LoVo (cell line): ENCODE measurements around the gene DUSP22.
"Not testable (repeated sequence)": the region's sequence is repeated elsewhere in the genome, so short reads cannot be mapped to it uniquely, and the experiment has no call there.

Source experiments
- DNase-seq: peaks from one replicate; pipeline ENCODE4 v3.0.0-alpha.2; 2016; ENCODE audit warnings: low spot score

The DUSP22 gene

DNA sequence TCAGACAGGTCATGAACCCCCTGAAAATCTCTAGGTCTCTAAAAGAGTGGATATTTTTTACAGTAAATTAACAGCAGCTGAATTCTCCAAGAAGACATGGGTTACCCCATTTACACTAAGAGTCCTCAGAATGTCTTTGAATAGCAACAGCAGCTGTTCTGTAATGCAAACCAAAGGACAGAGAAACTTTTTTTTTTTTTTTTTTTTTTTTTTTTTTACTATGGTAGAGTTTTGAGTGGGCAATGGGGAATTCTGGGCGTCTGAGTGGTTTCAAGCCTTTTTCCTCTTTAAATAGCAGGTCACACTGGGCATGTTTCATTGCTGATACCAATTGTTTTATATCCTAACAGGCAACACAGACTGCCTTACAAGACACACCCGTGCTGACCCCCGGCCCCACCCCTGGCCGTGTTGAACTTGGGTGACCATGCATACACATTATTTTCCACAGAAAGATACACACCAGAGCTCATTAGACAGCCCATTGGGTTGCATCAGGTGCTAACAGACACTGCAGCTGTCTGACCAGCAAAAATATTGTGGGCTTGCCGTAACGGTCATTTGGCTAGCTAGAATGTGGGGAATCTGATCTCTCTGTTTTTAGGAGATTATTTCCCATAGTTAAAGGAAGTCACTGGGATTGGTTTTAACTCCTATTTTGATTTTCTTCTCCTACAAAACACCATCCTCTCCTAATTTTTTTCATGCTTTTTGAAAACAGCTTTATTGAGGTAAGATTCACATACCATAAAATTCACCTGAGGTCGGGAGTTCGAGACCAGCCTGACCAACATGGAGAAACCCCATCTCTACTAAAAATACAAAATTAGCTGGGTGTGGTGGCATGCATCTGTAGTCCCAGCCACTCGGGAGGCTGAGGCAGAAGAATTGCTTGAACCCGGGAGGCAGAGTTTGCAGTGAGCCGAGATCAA, 72.6 kb downstream of the DUSP22 start:
- no peak for DNase-seq

DNA sequence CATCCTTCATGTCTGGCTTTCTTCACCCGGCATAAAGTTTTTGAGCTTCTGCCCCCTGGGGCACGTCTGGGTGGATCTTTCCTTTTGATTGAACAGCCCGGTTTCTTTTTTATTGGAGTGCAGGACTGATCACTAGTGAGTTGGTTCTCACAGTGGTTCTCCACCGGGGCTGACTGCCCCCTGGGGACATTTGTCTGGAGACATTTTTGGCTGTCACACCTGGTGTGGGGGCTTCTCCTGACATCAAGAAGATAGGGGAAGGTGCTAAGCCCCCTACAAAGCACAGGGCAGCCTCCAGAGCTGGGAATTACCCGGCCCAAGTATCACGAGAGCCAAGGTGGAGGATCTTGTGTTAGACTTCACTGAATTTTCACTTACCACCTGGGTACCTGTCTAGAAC, 73.5 kb downstream of the DUSP22 start:
- DNase-seq: no peak

DNA sequence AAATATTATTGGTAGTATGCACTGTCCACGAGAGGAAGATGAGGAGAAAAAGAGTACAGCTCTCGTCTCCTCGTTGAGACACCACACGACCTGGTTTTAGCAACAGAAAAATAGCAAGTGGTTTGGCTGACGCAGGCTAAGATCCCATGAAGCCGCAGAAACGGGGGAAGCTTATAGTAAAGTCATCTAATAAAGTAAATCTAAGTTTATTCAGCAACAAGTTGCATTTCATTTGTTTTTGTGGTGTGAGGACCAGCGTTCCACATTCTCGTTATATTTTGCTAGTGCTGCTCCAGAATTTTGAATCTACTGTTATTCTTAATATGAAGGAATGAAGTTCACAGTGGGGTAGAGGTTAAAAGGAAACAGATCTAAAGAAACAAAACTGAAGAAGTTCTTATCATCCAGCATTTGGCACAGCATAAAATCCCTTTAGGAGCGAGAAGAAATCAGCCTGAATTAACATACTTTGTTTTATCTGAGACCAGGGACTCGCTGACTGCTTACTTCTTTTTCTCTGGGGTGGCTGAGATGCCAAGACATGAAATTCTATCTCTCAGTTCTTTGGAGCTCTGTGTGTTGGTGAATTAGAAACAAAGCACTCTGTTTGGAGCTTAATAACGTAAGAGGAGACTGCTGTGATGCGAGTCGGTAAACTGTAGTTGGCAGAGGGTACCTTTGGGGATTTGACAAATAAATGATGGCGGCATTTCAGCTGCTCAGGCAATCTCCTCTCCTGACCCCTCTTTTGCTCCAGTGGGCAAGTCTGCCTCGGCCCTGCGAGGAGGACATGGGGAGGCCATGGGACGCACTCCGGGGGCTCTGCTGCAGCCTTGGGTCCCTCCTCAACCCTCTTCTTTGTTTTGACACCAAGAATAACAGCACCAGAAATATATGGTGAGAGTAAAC, 74.4 kb downstream of the DUSP22 start:
- no peak for DNase-seq

DNA sequence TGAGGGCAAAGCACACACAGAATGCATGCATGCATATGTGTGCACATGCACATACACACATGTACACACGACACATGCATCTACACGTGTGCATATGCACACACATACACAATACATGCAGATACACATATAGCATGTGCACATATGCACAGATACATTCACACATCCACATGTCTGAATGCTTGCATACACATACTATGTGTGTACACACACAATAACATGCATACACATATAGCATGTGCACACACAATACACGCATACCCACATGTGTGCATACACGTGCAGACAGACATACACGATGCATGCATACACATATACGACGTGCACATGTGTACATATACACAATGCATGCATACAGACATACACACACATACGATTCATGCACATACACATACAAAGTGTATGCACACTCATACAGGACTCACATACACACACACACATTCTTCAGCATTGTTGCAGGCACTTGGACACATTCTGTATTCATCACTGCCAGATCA, 75.1 kb downstream of the DUSP22 start:
- DNase-seq: no peak

DNA sequence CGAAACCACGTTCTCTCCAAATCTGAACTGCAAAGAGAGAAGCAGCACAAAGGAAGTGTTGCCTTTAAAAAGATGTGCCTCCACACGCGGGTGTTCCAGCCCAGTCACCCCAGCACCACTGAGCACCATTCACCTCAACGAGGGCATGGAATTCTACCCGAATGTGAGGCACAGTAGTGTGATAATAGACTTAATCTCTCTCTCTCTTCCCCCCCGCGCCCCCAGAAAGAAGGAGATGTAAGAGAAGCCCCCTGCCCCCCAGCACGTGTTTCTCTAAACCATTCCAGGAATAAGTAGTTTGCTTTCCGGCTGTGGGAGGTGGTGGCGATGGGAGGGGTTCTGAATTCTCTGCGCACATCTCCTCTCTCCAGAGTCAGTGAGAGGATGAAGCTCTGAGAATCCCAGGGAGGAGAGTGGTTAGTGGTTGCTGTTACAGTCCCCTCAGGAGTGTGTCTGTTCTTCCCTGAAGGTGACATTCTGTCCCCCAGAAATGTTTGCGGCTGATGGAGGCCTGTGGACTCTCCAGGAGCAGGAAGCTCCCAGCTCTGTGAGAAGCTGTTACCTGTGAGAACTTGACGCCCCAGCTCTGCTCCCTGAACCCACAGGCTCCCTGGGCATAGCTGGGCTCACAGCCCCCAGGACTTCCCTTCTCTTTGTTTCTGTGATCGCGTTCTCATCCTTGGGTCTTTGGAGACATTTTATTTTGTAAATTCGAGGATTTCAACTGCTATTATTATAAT, 75.8 kb downstream of the DUSP22 start:
- DNase-seq: no peak

DNA sequence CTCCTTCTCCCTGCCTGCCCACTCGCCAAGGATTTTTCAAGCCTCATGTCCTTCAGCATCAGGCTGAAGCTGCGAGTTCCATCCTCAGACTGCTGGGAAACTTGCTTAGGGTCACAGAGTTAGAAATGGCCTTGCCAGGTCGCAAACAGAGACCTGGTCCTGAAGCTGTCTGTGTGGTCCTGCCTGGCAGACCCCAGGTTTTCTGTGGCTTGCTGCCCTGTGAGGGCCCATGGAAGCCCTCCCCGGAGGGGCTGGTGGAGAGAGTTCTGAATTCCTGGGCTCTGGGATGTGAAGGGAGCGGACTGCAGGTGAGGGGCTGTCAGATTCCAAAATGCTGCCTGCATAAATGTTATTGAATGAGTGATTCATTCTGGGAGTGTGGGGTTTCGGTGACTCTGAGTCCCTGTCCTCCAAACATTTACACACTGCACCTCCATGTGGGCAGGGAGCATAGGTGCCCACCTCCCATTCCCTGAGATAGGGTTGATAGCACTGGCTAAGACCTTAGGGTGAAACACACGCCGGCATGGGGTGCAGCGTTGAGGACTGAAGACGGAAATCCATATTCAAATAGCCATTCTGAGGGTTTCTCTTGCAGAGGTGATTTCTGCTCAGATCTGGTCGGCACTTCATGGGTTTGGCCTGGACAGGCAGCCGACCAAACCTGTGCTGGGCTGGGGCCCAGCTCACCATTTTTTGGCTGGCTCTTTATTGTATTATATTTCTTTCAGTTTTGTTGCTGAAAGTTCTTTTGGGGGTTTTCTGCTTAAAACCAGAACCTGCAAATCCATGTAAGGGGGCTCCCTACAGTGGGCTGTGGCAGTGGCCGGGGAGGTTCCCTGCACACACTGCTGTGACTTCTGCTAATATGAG, 77.5 kb downstream of the DUSP22 start:
- no peak for DNase-seq

DNA sequence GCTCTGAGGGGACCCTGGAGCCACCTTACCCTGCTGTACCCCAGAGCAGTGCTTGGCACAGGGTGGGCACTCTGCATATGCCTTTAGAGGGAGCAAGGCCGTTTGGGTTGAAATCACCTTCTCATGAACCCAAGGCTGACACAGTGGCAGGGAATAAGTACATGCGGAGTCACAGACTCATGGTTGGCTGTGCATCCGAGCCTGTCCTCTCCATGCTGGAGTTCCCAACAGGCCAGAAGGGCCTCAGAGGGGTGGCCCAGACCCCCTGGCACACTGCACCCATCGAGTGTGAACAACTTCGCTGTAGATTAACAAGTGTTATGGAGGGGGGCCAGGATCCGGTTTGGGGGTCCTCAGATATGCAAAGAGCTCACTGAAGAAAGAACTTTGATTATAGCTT, 78.3 kb downstream of the DUSP22 start:
- DNase-seq: no peak

DNA sequence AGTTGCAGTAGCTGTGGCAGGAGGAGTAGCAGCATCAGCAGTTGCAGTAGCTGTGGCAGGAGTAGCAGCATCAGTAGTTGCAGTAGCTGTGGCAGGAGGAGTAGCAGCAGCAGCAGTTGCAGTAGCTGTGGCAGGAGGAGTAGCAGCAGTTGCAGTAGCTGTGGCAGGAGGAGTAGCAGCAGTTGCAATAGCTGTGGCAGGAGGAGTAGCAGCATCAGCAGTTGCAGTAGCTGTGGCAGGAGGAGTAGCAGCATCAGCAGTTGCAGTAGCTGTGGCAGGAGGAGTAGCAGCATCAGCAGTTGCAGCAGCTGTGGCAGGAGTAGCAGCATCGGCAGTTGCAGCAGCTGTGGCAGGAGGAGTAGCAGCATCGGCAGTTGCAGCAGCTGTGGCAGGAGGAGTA, 79.6 kb downstream of the DUSP22 start:
- DNase-seq: not testable (repeated sequence)

DNA sequence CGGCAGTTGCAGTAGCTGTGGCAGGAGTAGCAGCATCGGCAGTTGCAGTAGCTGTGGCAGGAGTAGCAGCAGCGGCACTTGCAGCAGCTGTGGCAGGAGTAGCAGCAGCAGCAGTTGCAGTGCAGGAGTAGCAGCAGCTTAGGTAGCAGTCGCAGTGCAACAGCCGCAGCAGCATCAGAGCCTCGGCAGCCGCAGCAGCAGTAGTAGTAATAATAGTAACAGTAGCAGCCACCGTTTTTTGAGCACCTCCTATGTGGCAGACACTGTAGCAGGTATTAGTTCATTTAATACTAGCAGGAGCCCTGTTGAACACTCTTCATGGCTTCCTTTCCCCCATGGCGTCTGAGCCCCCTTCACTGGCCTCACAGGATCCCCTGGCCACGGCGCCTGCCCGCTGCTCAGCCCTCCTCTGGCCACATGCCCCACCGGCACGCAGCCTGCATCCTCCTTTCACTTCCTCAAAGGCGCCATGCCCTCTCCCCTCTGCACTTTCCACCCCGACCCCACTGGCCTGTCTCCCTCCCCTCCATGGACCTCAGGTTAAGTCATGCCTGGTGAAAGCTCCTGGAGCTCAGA, 80.1 kb downstream of the DUSP22 start:
- no peak for DNase-seq

DNA sequence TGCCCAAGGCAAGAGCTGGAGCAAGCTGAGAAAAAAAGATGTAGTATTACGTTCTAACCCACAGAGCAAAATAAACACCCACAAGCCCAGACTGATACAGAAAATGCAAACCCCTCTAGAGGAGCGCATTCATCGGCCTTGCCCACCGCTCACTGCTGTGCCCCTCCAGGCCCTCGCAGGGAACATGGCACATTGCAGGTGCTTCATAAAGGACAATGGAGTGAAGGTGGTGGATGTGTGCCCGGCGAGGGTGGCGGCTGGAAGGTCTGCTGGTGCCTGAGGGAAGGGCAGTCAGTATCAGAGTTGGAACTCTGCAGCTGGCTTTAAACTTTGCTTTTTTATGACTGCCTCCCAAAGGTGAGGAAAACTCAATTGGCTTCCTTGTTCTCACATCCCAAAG, 80.7 kb downstream of the DUSP22 start:
- DNase-seq: no peak

DNA sequence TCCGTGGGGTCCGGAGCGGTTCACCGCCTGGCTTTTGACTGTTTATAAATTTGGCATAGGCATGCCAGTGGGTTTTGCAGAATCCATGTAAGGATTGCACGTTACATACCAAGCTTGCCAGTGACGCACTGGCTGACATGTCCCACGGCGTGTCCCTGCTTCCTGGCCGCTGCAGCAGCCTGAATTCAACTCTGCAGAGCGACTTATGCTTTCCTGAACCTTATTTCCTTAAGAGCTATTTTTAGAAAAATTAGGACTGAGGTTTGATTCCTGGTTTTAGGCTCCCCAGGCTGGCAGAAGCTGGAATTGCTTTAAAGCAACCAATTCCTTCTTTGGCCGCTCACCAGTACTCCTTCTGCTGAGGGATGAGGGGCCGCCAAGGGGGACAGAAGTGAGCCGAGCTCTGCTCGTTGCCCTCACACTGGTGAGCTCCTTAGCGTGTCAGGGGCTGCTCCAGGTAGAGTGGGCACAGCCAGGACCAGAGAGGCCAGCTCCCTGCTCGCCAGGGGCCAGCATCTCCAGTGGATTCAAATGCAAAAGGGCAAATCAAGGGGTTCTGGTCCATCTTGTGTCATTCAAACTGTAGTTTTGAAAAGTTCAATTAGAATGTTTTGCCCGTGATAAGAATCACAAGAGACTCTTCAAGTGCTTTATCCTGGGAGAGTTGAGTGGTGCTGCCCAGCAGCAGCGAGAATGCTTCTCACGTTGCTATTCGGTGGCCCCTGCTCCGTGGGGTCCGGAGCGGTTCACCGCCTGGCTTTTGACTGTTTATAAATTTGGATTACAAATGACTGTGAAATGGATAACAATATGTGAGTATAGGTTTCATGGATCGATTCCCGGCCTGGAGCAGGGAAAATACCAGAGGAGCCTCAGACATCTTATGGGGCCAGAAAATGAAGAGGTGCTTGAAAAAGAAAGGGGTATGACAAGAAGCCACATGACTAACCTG, 81.8 kb downstream of the DUSP22 start:
- no peak for DNase-seq

DNA sequence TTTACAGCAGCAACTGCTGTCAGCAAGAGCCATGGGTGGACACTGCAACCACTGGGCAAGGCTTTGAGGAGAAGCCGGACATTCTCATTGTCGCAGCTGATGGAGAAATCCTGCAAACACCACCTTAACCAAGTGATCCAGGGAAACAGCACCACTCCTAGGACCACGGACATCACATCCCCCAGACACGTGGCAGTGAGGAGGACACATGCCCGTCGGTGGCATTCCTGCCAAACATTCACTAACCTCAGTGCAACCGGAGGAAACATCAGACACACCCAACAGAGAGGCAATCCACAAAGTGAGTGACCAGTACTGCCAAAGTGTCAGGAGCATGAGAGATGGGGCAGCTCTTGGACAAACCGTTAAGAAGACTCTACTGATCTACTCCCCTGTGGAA, 82.7 kb downstream of the DUSP22 start:
- no peak for DNase-seq

DNA sequence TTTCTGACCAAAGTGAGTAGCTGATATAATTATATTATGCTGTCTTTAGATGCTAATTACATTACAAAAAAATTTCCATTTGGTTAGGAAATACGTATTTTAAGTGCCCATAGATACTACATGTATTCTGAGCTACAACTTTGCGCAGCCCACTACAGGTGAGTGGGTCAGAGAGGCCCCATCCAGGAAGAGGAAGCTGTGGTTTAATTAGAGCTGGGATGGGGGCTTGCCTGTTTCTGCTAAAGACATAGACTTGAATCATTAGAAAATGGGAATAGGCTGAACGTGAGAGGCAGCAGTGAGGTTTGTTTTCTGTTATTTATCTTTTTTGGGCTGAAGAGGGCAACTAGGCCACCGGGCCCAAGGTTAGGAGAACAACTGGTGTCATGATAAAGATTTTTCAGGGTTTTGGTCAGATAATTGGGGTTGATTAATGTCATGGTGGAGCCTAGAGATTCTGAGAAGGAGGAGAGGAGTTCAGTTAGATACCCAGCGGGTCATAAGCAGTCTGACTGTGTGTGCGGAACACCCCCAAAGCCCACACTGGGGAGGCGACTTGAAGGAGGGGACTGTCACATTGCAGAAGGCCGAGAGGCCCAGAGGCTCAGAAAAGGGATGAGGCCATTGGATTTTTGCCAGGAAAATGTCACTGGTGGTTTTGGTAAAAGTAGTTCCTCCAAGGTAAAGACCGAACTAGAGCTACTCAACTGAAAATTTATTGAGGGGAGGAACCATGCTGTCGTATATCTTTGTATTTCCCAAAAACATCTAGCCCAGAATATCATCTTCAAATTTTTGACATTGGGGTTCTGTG, 84.7 kb downstream of the DUSP22 start:
- no peak for DNase-seq

DNA sequence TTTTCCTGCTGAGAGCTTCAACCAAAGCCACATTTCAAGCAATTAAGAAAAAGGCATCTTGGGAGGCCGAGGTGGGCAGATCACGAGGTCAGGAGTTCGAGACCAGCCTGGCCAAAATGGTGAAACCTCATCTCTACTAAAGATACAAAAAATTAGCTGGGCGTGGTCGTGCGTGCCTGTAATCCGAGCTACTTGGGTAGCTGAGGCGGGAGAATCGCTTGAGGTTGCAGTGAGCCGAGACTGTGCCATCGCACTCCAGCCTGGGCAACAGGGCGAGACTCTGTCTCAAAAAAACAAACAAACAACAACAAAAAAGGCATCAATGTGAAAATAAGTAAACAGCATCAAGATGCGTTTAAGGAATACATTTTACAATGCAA, 85.3 kb downstream of the DUSP22 start:
- not testable (repeated sequence) for DNase-seq

DNA sequence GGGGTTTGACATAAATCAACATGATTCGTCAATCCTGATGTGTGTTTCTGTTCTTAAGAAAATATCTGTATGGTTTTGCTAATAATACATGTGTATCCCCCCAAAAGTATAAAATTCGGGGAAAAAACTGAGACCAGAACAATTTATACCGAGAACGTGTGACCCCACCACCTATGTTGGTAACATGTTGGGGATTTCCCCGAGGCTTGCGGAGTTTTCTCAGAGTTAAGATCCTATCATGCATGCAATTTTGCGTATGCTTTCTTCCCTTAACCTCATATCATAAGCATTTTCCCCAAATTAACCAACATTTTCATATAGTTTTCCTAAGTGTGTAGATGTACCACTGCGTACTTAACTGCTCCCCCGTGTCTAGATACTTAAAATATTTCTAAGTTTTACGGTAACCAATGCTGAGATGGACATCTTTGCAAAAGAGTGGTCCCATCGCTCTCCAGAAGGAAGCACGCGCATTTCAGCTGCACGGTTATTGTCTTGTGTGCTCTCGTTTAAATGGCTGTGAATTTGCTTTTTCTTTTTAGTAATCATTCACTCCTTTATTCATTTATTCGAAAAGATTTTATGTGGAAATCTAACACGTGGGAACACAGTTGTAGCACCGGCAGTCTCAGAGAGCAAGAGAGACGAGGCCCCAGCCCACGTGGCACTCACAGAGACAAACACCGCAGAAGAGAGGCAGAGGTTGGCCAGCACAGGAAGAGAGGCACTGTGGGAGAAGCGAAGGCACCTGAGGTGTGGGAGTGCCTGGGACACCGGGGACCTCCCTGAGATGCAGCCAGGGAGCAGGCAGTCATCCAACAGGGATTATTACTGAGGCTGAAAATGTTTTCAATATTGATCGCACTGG, 86.0 kb downstream of the DUSP22 start:
- DNase-seq: no peak

DNA sequence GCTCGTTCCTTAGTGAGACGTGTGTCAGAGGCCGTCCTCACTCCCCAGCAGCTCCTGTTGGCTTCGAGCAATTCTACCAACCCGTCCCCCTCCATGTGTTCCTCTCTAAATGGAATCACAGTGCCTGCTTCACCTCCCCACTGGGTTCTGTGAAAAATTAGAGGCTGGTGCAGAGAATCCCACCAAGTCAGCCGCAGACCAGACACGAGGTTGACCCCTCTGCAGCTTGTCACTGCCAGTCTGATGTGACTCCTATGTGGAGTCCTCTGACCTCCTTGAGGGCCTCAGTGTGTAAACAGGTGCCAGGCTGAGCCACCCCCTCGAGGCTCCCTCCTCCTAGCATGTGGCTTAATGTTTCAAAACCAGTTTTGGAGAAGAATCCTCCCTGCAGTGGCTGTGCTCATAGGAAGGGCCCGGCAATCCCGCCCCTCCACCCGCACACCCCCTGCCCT, 86.7 kb downstream of the DUSP22 start:
- no peak for DNase-seq

DNA sequence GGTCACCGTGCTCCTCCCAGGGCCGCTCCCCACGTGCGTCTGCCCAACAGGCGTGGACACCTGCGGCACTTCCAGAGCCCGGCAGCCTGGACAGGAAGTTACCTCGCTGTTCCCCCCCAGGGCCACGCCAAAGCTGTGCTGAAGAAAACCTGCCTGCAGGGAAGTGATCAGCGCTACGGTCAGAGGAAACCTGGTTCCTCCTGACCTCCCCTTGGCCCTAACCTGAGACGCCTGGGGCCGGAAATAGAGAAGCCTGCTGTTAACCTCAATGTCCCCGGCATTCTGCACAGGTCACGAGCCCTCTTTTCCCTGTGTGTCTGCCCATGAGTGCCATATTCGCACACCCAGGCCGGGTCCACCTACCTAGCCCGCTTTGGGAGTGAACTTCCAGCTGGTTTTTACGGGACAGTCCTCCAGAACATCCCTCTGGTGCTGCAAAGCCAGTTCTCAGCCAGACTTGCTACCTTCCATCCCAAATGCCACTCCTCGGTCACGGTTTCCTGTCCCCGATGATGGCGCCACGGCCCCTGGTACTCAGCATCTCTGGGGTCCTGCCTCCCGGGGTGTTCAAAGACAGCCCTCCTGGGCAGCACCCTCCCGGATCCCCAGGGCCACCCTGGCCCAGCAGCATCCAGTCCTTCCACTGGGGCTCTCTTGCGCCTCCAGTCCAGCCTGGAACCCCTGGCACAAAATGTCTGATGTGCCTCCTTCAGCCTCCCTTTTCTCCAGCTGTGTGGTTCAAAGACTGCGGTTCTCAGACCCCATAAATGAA, 87.3 kb downstream of the DUSP22 start:
- DNase-seq: no peak
